Loucy (cell line): Measurements from ENCODE around the gene BEAN1.

Source experiments
- H2AFZ ChIP-seq: fragments of 200-600 bp; sonication (generic); 2 replicates; pipeline ENCODE4 v1.6.0; 2016; ENCODE audit warnings: antibody characterized with exemption, mild to moderate bottlenecking, low read length, moderate library complexity
- H3F3A ChIP-seq: fragments of 200-600 bp; 2 replicates; pipeline ENCODE4 v1.6.0; 2016; ENCODE audit warnings: antibody characterized with exemption, low read depth, mild to moderate bottlenecking
- H3K27me3 ChIP-seq: fragments of 200-600 bp; sonication (generic); 2 replicates; pipeline ENCODE4 v1.6.1; 2014; ENCODE audit warnings: low read length, mild to moderate bottlenecking; ENCODE audit not compliant: insufficient read depth, poor library complexity, severe bottlenecking
- H3K36me3 ChIP-seq: fragments of 200-600 bp; sonication (generic); 2 replicates; pipeline ENCODE4 v1.6.1; 2016; ENCODE audit warnings: low read length; ENCODE audit not compliant: insufficient read depth
- H3K4me1 ChIP-seq: fragments of 200-600 bp; sonication (generic); 2 replicates; pipeline ENCODE4 v1.5.1; 2014; ENCODE audit warnings: low read length, mild to moderate bottlenecking; ENCODE audit not compliant: insufficient read depth, poor library complexity, severe bottlenecking
- H3K4me2 ChIP-seq: fragments of 200-600 bp; sonication (generic); 2 replicates; pipeline ENCODE4 v1.6.0; 2014; ENCODE audit warnings: antibody characterized with exemption, low read length, low read depth, mild to moderate bottlenecking; ENCODE audit not compliant: poor library complexity, severe bottlenecking
- H3K4me3 ChIP-seq: fragments of 200-600 bp; sonication (generic); 2 replicates; pipeline ENCODE4 v1.5.1; 2014; ENCODE audit warnings: low read length, mild to moderate bottlenecking, mixed read lengths; ENCODE audit not compliant: poor library complexity, severe bottlenecking
- H3K79me2 ChIP-seq: fragments of 200-600 bp; sonication (generic); 2 replicates; pipeline ENCODE4 v1.6.1; 2014; ENCODE audit warnings: low read length; ENCODE audit not compliant: insufficient read depth
- H3K9ac ChIP-seq: fragments of 200-600 bp; sonication (generic); 2 replicates; pipeline ENCODE4 v1.6.0; 2014; ENCODE audit warnings: mild to moderate bottlenecking, low read depth, low read length, moderate library complexity; ENCODE audit not compliant: poor library complexity, severe bottlenecking
- H3K9me2 ChIP-seq: fragments of 200-600 bp; sonication (generic); replicated peaks from 2 replicates; pipeline ENCODE4 v1.6.1; 2016; ENCODE audit warnings: low read depth, low read length, mixed read lengths
- H3K9me3 ChIP-seq: fragments of 200-600 bp; sonication (generic); 2 replicates; pipeline ENCODE4 v1.6.1; 2014; ENCODE audit warnings: mild to moderate bottlenecking, antibody characterized with exemption, low read length, low read depth; ENCODE audit not compliant: insufficient read depth
- H4K20me1 ChIP-seq: fragments of 200-600 bp; sonication (generic); 2 replicates; pipeline ENCODE4 v1.6.0; 2014; ENCODE audit warnings: antibody characterized with exemption, low read length, mild to moderate bottlenecking; ENCODE audit not compliant: insufficient read depth, poor library complexity, severe bottlenecking
- CTCF ChIP-seq: fragments of 200-600 bp; sonication (generic); conservative IDR thresholded peaks from 2 replicates; pipeline ENCODE4 v1.5.1; 2014; ENCODE audit warnings: mild to moderate bottlenecking, antibody characterized with exemption, low read length
- EZH2phosphoT487 ChIP-seq: fragments of 200-600 bp; IDR thresholded peaks from 2 replicates; pipeline ENCODE4 v1.6.1; 2018; ENCODE audit warnings: antibody characterized with exemption, mild to moderate bottlenecking, moderate library complexity, borderline replicate concordance

Gene BEAN1

GRCh38 chr16:66431760-66432159 lies 4.7 kb downstream of the BEAN1 start:
- no peaks in the 10 kb centered on the region for H3K4me1 ChIP-seq
- no peaks in the 10 kb centered on the region for H3K9me3 ChIP-seq
- H3K4me3 ChIP-seq, result no peak overlapping the region
- H3K9me2 ChIP-seq, result no peaks in the 10 kb centered on the region
- H3K27me3 ChIP-seq, result no peaks in the 10 kb centered on the region
- H3K79me2 ChIP-seq, result no peaks in the 10 kb centered on the region
- H2AFZ ChIP-seq, result no peak overlapping the region
- no peaks in the 10 kb centered on the region for H4K20me1 ChIP-seq
- no peak for TF ChIP-seq EZH2phosphoT487
- TF ChIP-seq CTCF, result no peak
- H3K36me3 ChIP-seq, result no peaks in the 10 kb centered on the region
- no peak overlapping the region for H3K4me2 ChIP-seq
- no peak overlapping the region for H3K9ac ChIP-seq
- H3F3A ChIP-seq, result no peaks in the 10 kb centered on the region

DNA sequence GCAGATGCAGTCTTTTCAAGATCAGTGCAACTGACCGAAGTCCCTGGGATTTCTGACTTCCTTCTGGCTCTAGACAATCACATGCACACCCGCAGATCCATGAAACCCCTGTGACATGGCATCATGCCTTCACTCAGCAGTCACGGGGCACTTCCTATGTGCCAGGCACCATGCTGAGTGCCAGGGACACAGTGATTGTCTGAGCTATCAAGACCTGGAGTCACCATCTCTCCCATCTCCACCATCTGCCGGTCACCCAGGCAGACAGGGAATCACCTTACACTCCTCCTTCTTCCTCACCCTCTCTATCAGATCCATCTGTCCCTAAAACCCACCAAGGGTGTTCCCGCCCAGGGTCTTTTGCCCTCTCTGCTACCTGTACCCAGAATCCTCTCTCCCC lies 5.3 kb downstream of the BEAN1 start:
- Histone ChIP-seq H3F3A (no peaks in the 10 kb centered on the region), H2AFZ (no peak overlapping the region), H3K36me3 (no peaks in the 10 kb centered on the region), H3K9ac (no peak overlapping the region), H4K20me1 (no peaks in the 10 kb centered on the region), H3K9me3 (no peaks in the 10 kb centered on the region), H3K4me3 (no peak overlapping the region), H3K9me2 (no peaks in the 10 kb centered on the region), H3K27me3 (no peaks in the 10 kb centered on the region), H3K79me2 (no peaks in the 10 kb centered on the region), H3K4me1 (no peaks in the 10 kb centered on the region), H3K4me2 (no peak overlapping the region)
- no peak for TF ChIP-seq EZH2phosphoT487
- TF ChIP-seq CTCF, result no peak

- Histone ChIP-seq H3K36me3 (no peaks in the 10 kb centered on the region), H4K20me1 (no peaks in the 10 kb centered on the region), H3F3A (no peaks in the 10 kb centered on the region), H3K79me2 (no peaks in the 10 kb centered on the region), H2AFZ (no peak overlapping the region), H3K4me1 (no peaks in the 10 kb centered on the region), H3K9me3 (no peaks in the 10 kb centered on the region), H3K4me3 (no peak overlapping the region), H3K9me2 (no peaks in the 10 kb centered on the region), H3K4me2 (no peak overlapping the region), H3K27me3 (no peaks in the 10 kb centered on the region), H3K9ac (no peak overlapping the region)
- TF ChIP-seq CTCF (no peak), EZH2phosphoT487 (no peak)
These were observed 7.7 kb downstream of the BEAN1 start for GRCh38 chr16:66434619-66435430.
